Measurements from ENCODE around the gene JAG2. TPM values are rescaled to one million over a fixed set of nuclear protein-coding genes. Genes with fewer than 3 reads are reported as not detected.

JAG2 gene
- total and polyA plus RNA-seq, 4 experiments from 2014 or later: 0.29 to 0.80 TPM; not detected in 2

- DNase-seq: peak in 1 of 5 donors; percentile 27
- Mint-ChIP-seq H3K36me3 (no peaks in the 10 kb centered on the region), H3K4me3 (no peak overlapping the region), H3K27me3 (peaks cover 7 to 10% of the 10 kb centered on the region in 2 donors), H3K9me3 (no peaks in the 10 kb centered on the region), H3K4me1 (peaks cover 3 to 22% (median 11%) of the 10 kb centered on the region in 4 donors), H3K27ac (no peak overlapping the region)
- H3K36me3 ChIP-seq (ENCODE audit: insufficient read depth, low read length): no peaks in the 10 kb centered on the region
- H3K4me1 ChIP-seq (ENCODE audit: insufficient read depth, low read length): peaks cover 21% of the 10 kb centered on the region
- no peaks in the 10 kb centered on the region for H3K27me3 ChIP-seq (ENCODE audit: insufficient read depth, low read length)
- H3K27ac ChIP-seq (ENCODE audit: low read depth, low read length): no peak overlapping the region
- intact Hi-C loops (cut with micrococcal nuclease): loop anchor here (1.0 kb wide), 1 partner anchor 149 kb away; no protein-coding TSS in a partner anchor
- CTCF ChIA-PET (ENCODE audit: partially characterized antibody): interaction anchor here (1.0 to 4.8 kb wide), 8 partner anchors 8 to 148 kb away, joined by 3 to 35 read pairs (median 6); no protein-coding TSS in a partner anchor
- H3K4me3 ChIP-seq (ENCODE audit: low read length in 2 of 2): no peak overlapping the region
- H3K9me3 ChIP-seq (ENCODE audit: control insufficient read depth in 1 of 2, low read length in 2 of 2): no peaks in the 10 kb centered on the region
- POLR2A ChIA-PET (ENCODE audit: partially characterized antibody): interaction anchor here (1.0 kb wide), 1 partner anchor 148 kb away, joined by 4 read pairs; no protein-coding TSS in a partner anchor
Measured at GRCh38 chr14:105203701-105204100, 35.1 kb upstream of the JAG2 start.

GRCh38 chr14:105203057-105203531 lies 34.5 kb upstream of the JAG2 start:
- DNase-seq: peak; percentile 49 to 63 (median 53)
- Histone ChIP-seq H3K27ac (ENCODE audit: low read depth, low read length) (no peak overlapping the region), H3K4me3 (ENCODE audit: low read length in 2 of 2) (no peak overlapping the region), H3K4me1 (ENCODE audit: insufficient read depth, low read length) (peaks cover 21% of the 10 kb centered on the region), H3K27me3 (ENCODE audit: insufficient read depth, low read length) (no peaks in the 10 kb centered on the region), H3K9me3 (ENCODE audit: control insufficient read depth in 1 of 2, low read length in 2 of 2) (no peaks in the 10 kb centered on the region), H3K36me3 (ENCODE audit: insufficient read depth, low read length) (no peaks in the 10 kb centered on the region)
- Mint-ChIP-seq H3K4me1 (peaks cover 3 to 22% (median 13%) of the 10 kb centered on the region in 4 donors), H3K4me3 (no peak overlapping the region), H3K36me3 (no peaks in the 10 kb centered on the region), H3K9me3 (no peaks in the 10 kb centered on the region), H3K27ac (peak overlapping the region in 1 of 7 donors; percentile 40), H3K27me3 (peaks cover 11 to 14% of the 10 kb centered on the region in 2 donors)
- intact Hi-C loops (cut with micrococcal nuclease): loop anchor here (1.0 kb wide), 1 partner anchor 149 kb away; no protein-coding TSS in a partner anchor
- ChIA-PET CTCF (ENCODE audit: partially characterized antibody) (interaction anchor here (1.0 to 4.8 kb wide), 8 partner anchors 8 to 148 kb away, joined by 3 to 35 read pairs (median 6); no protein-coding TSS in a partner anchor), POLR2A (ENCODE audit: partially characterized antibody) (interaction anchor here (1.0 kb wide), 1 partner anchor 149 kb away, joined by 4 read pairs; no protein-coding TSS in a partner anchor)

GRCh38 chr14:105201925-105202513 lies 33.4 kb upstream of the JAG2 start:
- Mint-ChIP-seq H3K9me3 (no peaks in the 10 kb centered on the region), H3K4me1 (peaks cover 3 to 22% (median 15%) of the 10 kb centered on the region in 4 donors), H3K27ac (peak overlapping the region in 3 of 7 donors; percentile 6 to 40 (median 8)), H3K36me3 (no peaks in the 10 kb centered on the region), H3K4me3 (peak overlapping the region in 2 of 8 donors; percentile 8 to 47), H3K27me3 (peaks cover 14 to 16% of the 10 kb centered on the region in 2 donors)
- Histone ChIP-seq H3K36me3 (ENCODE audit: insufficient read depth, low read length) (no peaks in the 10 kb centered on the region), H3K9me3 (ENCODE audit: control insufficient read depth in 1 of 2, low read length in 2 of 2) (no peaks in the 10 kb centered on the region), H3K4me1 (ENCODE audit: insufficient read depth, low read length) (peaks cover 25% of the 10 kb centered on the region), H3K4me3 (ENCODE audit: low read length in 2 of 2) (no peak overlapping the region), H3K27ac (ENCODE audit: low read depth, low read length) (no peak overlapping the region), H3K27me3 (ENCODE audit: insufficient read depth, low read length) (peaks cover 6% of the 10 kb centered on the region)
- intact Hi-C loops (cut with micrococcal nuclease): loop anchor here (1.0 kb wide), 2 partner anchors 80 to 289 kb away; partner anchors contain the start of gene TEDC1
- CTCF ChIA-PET (ENCODE audit: partially characterized antibody): interaction anchor here (2.1 to 4.8 kb wide), 3 partner anchors 20 to 149 kb away, joined by 6 to 35 read pairs (median 7); no protein-coding TSS in a partner anchor
- POLR2A ChIA-PET (ENCODE audit: partially characterized antibody): interaction anchor here (1.6 kb wide), 1 partner anchor 99 kb away, joined by 4 read pairs; the partner anchor contains the start of gene BRF1
- DNase-seq: peak in 1 of 5 donors; percentile 41

- H3K4me3 ChIP-seq (ENCODE audit: low read length in 2 of 2): no peak overlapping the region
- peak overlapping the region in 1 of 7 donors; percentile 8 for H3K27ac Mint-ChIP-seq
Measured at GRCh38 chr14:105201156-105201924, 32.8 kb upstream of the JAG2 start.

GRCh38 chr14:105200641-105201040 lies 32.1 kb upstream of the JAG2 start:
- intact Hi-C loops (cut with micrococcal nuclease): no loop called here
- peaks cover 17% of the 10 kb centered on the region in 2 donors for H3K27me3 Mint-ChIP-seq
- H3K9me3 Mint-ChIP-seq: no peaks in the 10 kb centered on the region
- H3K36me3 ChIP-seq (ENCODE audit: insufficient read depth, low read length): no peaks in the 10 kb centered on the region
- H3K27ac Mint-ChIP-seq: no peak overlapping the region
- peaks cover 37% of the 10 kb centered on the region for H3K4me1 ChIP-seq (ENCODE audit: insufficient read depth, low read length)
- CTCF ChIA-PET (ENCODE audit: partially characterized antibody): interaction anchor here (1.1 to 4.8 kb wide), 3 partner anchors 32 to 151 kb away, joined by 3 to 35 read pairs (median 7); partner anchors contain the start of gene JAG2
- DNase-seq: peak in 1 of 5 donors; percentile 22
- H3K4me3 Mint-ChIP-seq: no peak overlapping the region
- H3K4me3 ChIP-seq (ENCODE audit: low read length in 2 of 2): no peak overlapping the region
- peaks cover 4 to 29% (median 18%) of the 10 kb centered on the region in 4 donors for H3K4me1 Mint-ChIP-seq
- no peaks in the 10 kb centered on the region for H3K36me3 Mint-ChIP-seq
- POLR2A ChIA-PET (ENCODE audit: partially characterized antibody): interaction anchor here (1.6 kb wide), 1 partner anchor 100 kb away, joined by 4 read pairs; the partner anchor contains the start of gene BRF1
- peaks cover 8% of the 10 kb centered on the region for H3K27me3 ChIP-seq (ENCODE audit: insufficient read depth, low read length)
- no peak overlapping the region for H3K27ac ChIP-seq (ENCODE audit: low read depth, low read length)
- no peaks in the 10 kb centered on the region for H3K9me3 ChIP-seq (ENCODE audit: control insufficient read depth in 1 of 2, low read length in 2 of 2)

More at GRCh38 chr14:105201156-105201924, 32.8 kb upstream of the JAG2 start:
- peaks cover 8% of the 10 kb centered on the region for H3K27me3 ChIP-seq (ENCODE audit: insufficient read depth, low read length)
- Mint-ChIP-seq H3K4me3 (peak overlapping the region in 1 of 8 donors; percentile 47), H3K9me3 (no peaks in the 10 kb centered on the region), H3K4me1 (peaks cover 3 to 22% (median 15%) of the 10 kb centered on the region in 4 donors), H3K36me3 (no peaks in the 10 kb centered on the region), H3K27me3 (peaks cover 14 to 16% of the 10 kb centered on the region in 2 donors)
- H3K9me3 ChIP-seq (ENCODE audit: control insufficient read depth in 1 of 2, low read length in 2 of 2): no peaks in the 10 kb centered on the region
- DNase-seq: peak in 1 of 5 donors; percentile 36
- POLR2A ChIA-PET (ENCODE audit: partially characterized antibody): interaction anchor here (1.6 kb wide), 1 partner anchor 100 kb away, joined by 4 read pairs; the partner anchor contains the start of gene BRF1
- no peaks in the 10 kb centered on the region for H3K36me3 ChIP-seq (ENCODE audit: insufficient read depth, low read length)
- intact Hi-C loops (cut with micrococcal nuclease): no loop called here
- CTCF ChIA-PET (ENCODE audit: partially characterized antibody): interaction anchor here (0.7 to 4.8 kb wide), 5 partner anchors 19 to 150 kb away, joined by 3 to 35 read pairs (median 6); partner anchors contain the start of gene JAG2
- H3K27ac ChIP-seq (ENCODE audit: low read depth, low read length): no peak overlapping the region
- H3K4me1 ChIP-seq (ENCODE audit: insufficient read depth, low read length): peaks cover 30% of the 10 kb centered on the region

GRCh38 chr14:105200074-105200473 lies 31.5 kb upstream of the JAG2 start:
- Mint-ChIP-seq H3K9me3 (no peaks in the 10 kb centered on the region), H3K36me3 (no peaks in the 10 kb centered on the region), H3K27ac (no peak overlapping the region), H3K4me1 (peaks cover 7 to 33% (median 20%) of the 10 kb centered on the region in 4 donors), H3K27me3 (peaks cover 19 to 20% of the 10 kb centered on the region in 2 donors), H3K4me3 (no peak overlapping the region)
- no peak for DNase-seq
- Histone ChIP-seq H3K27me3 (ENCODE audit: insufficient read depth, low read length) (peaks cover 8% of the 10 kb centered on the region), H3K9me3 (ENCODE audit: control insufficient read depth in 1 of 2, low read length in 2 of 2) (no peaks in the 10 kb centered on the region), H3K4me1 (ENCODE audit: insufficient read depth, low read length) (peaks cover 43% of the 10 kb centered on the region), H3K36me3 (ENCODE audit: insufficient read depth, low read length) (no peaks in the 10 kb centered on the region), H3K27ac (ENCODE audit: low read depth, low read length) (no peak overlapping the region), H3K4me3 (ENCODE audit: low read length in 2 of 2) (no peak overlapping the region)
- POLR2A ChIA-PET (ENCODE audit: partially characterized antibody): no interaction called here
- CTCF ChIA-PET (ENCODE audit: partially characterized antibody): no interaction called here
- intact Hi-C loops (cut with micrococcal nuclease): no loop called here

Measured in CD4-positive, alpha-beta memory T cell (primary cell).